OCI-LY3 (cell line): Measurements from ENCODE around the gene REEP3.

ENCODE experiments used
- H2AFZ ChIP-seq: fragments of 200-600, 300-600 bp; shearing (Covaris generic); 2 replicates; pipeline ENCODE4 v1.6.0; 2014; ENCODE audit warnings: antibody characterized with exemption, low read depth, low read length
- H3K27ac ChIP-seq: fragments of 200-600, 300-600 bp; sonication (generic); 2 replicates; pipeline ENCODE4 v1.5.1; 2014; ENCODE audit warnings: mild to moderate bottlenecking, low read length, moderate library complexity, mixed read lengths
- H3K27me3 ChIP-seq: fragments of 200-600, 300-600 bp; sonication (generic); 2 replicates; pipeline ENCODE4 v1.6.1; 2014; ENCODE audit warnings: low read depth, low read length, mixed read lengths
- H3K36me3 ChIP-seq: fragments of 200-600, 300-600 bp; sonication (generic); replicated peaks from 2 replicates; pipeline ENCODE3; 2014; ENCODE audit warnings: low read depth, low read length, mixed read lengths
- H3K4me1 ChIP-seq: fragments of 300-600, 200-600 bp; sonication (generic); 2 replicates; pipeline ENCODE4 v1.6.1; 2014; ENCODE audit warnings: low read length, mixed read lengths
- H3K4me2 ChIP-seq: fragments of 200-600, 300-600 bp; sonication (generic); 2 replicates; pipeline ENCODE4 v1.6.1; 2014; ENCODE audit warnings: low read length, mixed read lengths
- H3K4me3 ChIP-seq: fragments of 300-600, 200-600 bp; sonication (generic); 2 replicates; pipeline ENCODE4 v1.5.1; 2014; ENCODE audit warnings: antibody characterized with exemption, mild to moderate bottlenecking, low read length, moderate library complexity
- H3K79me2 ChIP-seq: fragments of 300-600, 200-600 bp; shearing (Covaris generic); 2 replicates; pipeline ENCODE4 v1.6.1; 2014; ENCODE audit warnings: mild to moderate bottlenecking, low read length, mixed read lengths
- H3K9ac ChIP-seq: fragments of 300-600, 200-600 bp; shearing (Covaris generic); 2 replicates; pipeline ENCODE4 v1.6.0; 2014; ENCODE audit warnings: mild to moderate bottlenecking, low read length, moderate library complexity
- H3K9me3 ChIP-seq: fragments of 200-600, 300-600 bp; shearing (Covaris generic); 2 replicates; pipeline ENCODE4 v1.6.1; 2014; ENCODE audit warnings: low read length, mixed read lengths; ENCODE audit not compliant: insufficient read depth
- H4K20me1 ChIP-seq: fragments of 200-600, 300-600 bp; sonication (generic); 2 replicates; pipeline ENCODE4 v1.6.1; 2016; ENCODE audit warnings: low read length, mixed read lengths; ENCODE audit not compliant: insufficient read depth
- EZH2phosphoT487 ChIP-seq: fragments of 200-600 bp; shearing (Covaris generic); IDR thresholded peaks from 2 replicates; pipeline ENCODE4 v1.6.1; 2018; ENCODE audit warnings: antibody characterized with exemption, mixed run types, low read depth
- TF ChIP-seq, protein P1 (sequence below): fragments of 200-600, 300-600 bp; sonication (generic); IDR thresholded peaks from 2 replicates; pipeline ENCODE4 v1.5.1; 2014; ENCODE audit warnings: antibody characterized with exemption, low read length, low read depth

Gene REEP3

DNA sequence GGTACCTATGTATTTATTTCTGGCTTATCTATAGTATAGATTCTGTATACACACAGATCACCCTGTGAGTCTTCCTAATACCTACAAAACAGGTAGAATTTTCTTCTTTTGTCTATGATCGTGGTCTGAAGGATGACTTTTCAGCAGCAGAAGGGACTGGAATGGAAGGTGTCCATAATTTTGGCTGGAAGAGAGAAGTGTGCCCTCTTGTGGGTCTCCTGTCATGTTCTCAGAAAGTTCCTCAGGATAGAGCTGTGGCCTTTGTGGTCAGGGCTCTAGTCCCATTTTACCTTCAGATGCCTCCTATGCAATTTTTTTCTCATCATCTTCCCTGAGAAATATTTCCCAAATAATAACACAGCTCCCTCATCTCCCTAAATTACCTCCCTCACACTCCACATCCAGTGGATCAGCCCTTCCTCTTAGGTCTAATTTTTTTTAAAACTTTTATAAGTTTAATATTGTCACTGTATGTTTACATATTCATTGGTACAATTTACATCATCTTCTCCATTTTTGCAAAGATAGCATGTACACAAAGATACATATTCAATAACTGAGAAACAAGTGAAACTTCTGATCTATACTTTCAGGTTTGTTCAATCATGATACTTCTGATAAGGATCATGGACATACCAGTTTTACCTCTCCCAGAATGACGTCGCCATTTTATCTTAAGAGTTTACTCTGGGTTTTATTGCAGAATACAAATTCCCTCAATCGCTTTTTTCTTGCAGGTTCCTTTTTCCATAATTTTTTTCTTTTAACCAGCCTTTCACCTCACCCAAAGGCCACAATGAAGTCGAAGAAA, 112.7 kb downstream of the REEP3 start:
- Histone ChIP-seq H3K9me3 (no peaks in the 10 kb centered on the region), H3K79me2 (no peaks in the 10 kb centered on the region), H3K9ac (no peak overlapping the region), H3K4me3 (no peak overlapping the region), H3K27me3 (peaks cover 19% of the 10 kb centered on the region), H3K27ac (no peak overlapping the region), H3K4me1 (peaks cover 5% of the 10 kb centered on the region; the same call in 1 of the 2 replicates), H3K36me3 (no peaks in the 10 kb centered on the region), H2AFZ (no peak overlapping the region), H4K20me1 (no peaks in the 10 kb centered on the region), H3K4me2 (no peak overlapping the region)
- no peak for TF ChIP-seq EZH2phosphoT487
- TF ChIP-seq, protein P1, sequence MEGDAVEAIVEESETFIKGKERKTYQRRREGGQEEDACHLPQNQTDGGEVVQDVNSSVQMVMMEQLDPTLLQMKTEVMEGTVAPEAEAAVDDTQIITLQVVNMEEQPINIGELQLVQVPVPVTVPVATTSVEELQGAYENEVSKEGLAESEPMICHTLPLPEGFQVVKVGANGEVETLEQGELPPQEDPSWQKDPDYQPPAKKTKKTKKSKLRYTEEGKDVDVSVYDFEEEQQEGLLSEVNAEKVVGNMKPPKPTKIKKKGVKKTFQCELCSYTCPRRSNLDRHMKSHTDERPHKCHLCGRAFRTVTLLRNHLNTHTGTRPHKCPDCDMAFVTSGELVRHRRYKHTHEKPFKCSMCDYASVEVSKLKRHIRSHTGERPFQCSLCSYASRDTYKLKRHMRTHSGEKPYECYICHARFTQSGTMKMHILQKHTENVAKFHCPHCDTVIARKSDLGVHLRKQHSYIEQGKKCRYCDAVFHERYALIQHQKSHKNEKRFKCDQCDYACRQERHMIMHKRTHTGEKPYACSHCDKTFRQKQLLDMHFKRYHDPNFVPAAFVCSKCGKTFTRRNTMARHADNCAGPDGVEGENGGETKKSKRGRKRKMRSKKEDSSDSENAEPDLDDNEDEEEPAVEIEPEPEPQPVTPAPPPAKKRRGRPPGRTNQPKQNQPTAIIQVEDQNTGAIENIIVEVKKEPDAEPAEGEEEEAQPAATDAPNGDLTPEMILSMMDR: peak; percentile 45

DNA sequence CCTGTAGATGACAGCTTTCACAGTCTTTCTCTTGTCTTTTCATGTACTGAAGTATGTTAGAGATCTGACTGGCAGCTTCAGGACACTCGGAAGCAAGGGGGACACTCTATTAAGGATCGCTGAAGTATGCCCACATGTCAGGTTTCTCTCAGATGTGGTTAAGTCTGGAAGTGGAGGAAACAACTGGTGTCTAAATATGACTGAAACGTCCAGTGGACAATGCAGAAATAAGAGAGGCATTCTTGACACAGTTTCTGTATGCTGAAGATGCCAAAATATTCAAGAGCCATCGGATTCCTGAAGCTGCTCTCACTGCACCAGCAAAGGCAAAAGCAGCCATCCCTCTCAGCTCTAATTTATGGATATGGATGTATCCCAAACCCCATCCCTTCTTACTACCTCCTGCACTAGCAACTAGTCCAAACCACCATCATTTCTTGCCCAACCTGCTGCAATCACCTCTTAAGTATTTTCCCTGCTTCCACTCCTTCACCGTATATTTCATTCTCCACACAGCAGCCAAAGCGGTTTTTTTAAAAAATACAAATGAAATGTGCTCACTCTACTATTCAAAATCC, 113.4 kb downstream of the REEP3 start:
- TF ChIP-seq EZH2phosphoT487: no peak
- TF ChIP-seq, protein P1: no peak
- H3K27ac ChIP-seq: no peak overlapping the region
- H3K36me3 ChIP-seq: no peaks in the 10 kb centered on the region
- no peaks in the 10 kb centered on the region for H3K9me3 ChIP-seq
- H3K79me2 ChIP-seq: no peaks in the 10 kb centered on the region
- no peak overlapping the region for H3K4me2 ChIP-seq
- peaks cover 5% of the 10 kb centered on the region; the same call in 1 of the 2 replicates for H3K4me1 ChIP-seq
- no peaks in the 10 kb centered on the region for H4K20me1 ChIP-seq
- H2AFZ ChIP-seq: no peak overlapping the region
- no peak overlapping the region for H3K9ac ChIP-seq
- peaks cover 19% of the 10 kb centered on the region for H3K27me3 ChIP-seq
- H3K4me3 ChIP-seq: no peak overlapping the region

DNA sequence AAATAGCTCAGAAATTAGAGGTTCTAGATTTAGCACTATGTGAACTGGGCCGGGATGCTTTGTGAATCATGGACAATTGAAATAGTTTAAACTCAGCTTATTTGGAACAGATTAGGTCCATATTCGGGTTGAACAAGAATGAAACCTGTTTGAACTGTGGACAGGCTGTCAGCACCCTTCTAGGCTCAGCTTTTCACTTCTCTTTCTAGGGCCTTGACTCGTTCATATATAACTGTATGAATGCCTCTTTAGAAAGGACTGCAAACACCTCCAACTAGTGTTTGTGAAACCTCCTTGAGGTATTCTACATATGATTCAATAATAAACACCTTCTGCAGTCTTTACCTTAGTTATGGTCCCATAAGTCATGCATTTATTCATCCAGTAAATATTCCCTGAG, 115.6 kb downstream of the REEP3 start:
- H3K4me3 ChIP-seq: no peak overlapping the region

DNA sequence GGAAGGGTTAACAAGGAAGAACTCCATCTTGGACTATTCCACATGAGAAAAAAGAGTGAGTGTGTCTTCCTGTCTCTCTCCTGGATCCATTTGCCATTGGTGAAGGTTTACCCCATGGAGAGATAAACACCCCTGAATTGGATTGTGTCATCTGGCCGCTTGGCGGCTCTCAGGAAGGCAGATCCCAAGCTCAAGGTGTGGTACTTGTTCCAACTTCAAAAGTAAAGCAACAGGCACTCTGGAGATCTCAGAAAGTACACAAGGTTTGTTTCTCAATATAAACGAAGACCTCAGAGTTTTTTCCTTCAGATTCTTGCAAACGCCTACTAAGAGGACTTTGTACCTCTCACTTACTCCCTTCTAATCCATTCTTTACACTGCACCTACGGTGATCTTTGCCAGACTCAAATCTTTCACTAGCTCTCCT, 116.7 kb downstream of the REEP3 start:
- TF ChIP-seq, protein P1: no peak
- no peak for TF ChIP-seq EZH2phosphoT487
- no peak overlapping the region for H3K4me3 ChIP-seq
- H3K9me3 ChIP-seq: no peaks in the 10 kb centered on the region
- H3K36me3 ChIP-seq: no peaks in the 10 kb centered on the region
- H3K79me2 ChIP-seq: no peaks in the 10 kb centered on the region
- no peaks in the 10 kb centered on the region for H4K20me1 ChIP-seq
- no peak overlapping the region for H3K4me2 ChIP-seq
- H3K4me1 ChIP-seq: no peaks in the 10 kb centered on the region
- H3K27me3 ChIP-seq: peaks cover 4% of the 10 kb centered on the region; the same call in 1 of the 2 replicates
- H3K9ac ChIP-seq: no peak overlapping the region
- H2AFZ ChIP-seq: no peak overlapping the region
- no peak overlapping the region for H3K27ac ChIP-seq

More for the DNA sequence above, 115.6 kb downstream of the REEP3 start:
- Histone ChIP-seq H4K20me1 (no peaks in the 10 kb centered on the region), H2AFZ (no peak overlapping the region), H3K4me2 (no peak overlapping the region), H3K9ac (no peak overlapping the region), H3K27ac (no peak overlapping the region), H3K36me3 (no peaks in the 10 kb centered on the region), H3K4me1 (no peaks in the 10 kb centered on the region), H3K9me3 (no peaks in the 10 kb centered on the region), H3K79me2 (no peaks in the 10 kb centered on the region), H3K27me3 (peaks cover 11% of the 10 kb centered on the region)
- TF ChIP-seq, protein P1: no peak
- TF ChIP-seq EZH2phosphoT487: no peak
